HG02798 (cell line): ENCODE results near the gene PHACTR3.

Source experiments
- ATAC-seq: cut with Tn5 transposase; IDR thresholded peaks from one replicate; pipeline ENCODE4 v1.9.1; 2021; ENCODE audit warnings: mild to moderate bottlenecking; ENCODE audit not compliant: unreplicated experiment, poor library complexity

The PHACTR3 gene

GRCh38 chr20:59784365-59784764, 180.0 kb downstream of the PHACTR3 start:
- ATAC-seq = no peak

GRCh38 chr20:59784791-59785668, 180.7 kb downstream of the PHACTR3 start:
- ATAC-seq = no peak

GRCh38 chr20:59785669-59785959, 181.3 kb downstream of the PHACTR3 start:
- no peak for ATAC-seq

GRCh38 chr20:59785986-59786795, 181.9 kb downstream of the PHACTR3 start:
- ATAC-seq = no peak

DNA sequence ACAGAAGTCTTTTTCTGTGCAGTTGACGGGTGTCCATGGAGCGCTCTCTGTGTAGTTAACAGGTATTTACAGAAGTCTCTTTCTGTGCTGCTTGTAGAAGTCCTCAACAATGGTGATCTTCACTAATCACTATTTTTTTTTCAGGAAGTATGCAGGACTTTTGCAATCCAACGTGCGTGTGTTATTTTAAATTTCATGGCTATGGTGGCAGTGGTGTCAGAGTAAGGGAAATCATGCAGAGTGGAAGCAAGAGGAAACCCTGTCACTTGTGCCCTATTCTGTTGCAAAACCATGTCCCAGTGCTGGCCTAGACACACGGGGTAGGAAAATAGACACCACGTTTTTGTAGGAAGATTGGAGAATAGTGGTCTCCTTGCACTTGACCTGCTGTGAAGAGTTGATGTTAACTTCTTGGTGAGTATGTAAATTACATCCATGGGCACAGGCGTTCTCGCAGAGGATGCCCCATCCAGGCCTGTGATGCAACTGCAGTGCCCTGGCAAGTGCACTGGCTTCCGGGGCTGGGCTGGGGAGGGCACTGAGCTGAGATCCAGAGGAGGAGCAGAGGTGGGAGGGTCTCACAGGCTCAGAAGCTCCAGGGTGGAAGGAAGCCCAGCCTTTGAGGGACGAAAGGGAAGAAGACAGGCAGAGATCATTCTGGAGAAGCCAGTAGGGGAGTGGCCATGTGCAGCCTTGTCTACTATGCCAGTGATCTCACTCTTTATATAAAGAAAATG, 182.6 kb downstream of the PHACTR3 start:
- ATAC-seq = no peak

- ATAC-seq = no peak
Measured at GRCh38 chr20:59787538-59787890, 183.2 kb downstream of the PHACTR3 start.

GRCh38 chr20:59788196-59788735, 183.9 kb downstream of the PHACTR3 start:
- no peak for ATAC-seq

DNA sequence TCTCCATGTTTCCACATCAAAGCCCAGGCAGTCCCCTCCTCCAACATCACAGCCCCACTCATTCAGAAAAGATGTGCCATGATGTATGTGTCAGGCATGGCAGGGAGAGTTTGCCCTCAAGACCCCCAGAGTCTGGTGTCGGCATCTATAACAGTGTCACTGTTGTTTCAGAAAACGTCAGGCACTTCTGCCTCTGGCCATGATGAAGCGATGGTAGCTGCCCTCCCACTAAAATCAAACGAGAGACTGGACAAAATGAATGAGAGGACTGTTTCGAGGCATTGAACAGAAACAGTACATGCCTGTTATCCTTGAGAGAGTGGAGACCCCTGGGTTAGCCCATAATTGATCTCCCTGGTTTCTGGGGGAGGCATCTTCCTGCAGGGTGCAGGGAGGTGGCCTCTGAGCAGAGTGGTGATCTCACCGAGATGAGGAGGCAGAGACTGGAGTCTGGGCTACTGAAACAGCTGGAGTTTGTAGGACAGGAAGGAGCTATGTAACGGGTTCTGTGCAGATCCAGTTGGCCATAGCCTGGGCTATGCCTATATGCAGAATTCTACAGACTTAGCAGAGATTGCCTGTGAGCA, 184.6 kb downstream of the PHACTR3 start:
- no peak for ATAC-seq

DNA sequence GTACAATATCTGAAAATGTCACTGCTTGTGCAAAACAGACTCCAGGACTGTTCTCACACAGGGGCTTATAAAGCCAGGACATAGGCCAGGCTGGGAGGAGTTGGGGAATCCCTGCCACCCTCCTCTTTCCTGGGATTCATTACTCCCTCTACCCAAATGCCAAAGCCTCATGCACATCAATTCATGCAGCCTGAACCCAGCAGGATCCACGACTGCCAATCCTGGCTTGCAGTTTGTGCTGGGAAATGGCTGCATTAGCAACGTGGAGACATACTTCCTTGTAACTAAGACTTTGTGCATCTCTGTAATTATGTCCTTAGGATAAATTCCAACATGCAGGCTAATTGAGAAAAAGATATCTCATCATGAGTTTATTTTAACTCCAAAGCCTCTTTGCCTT, 185.3 kb downstream of the PHACTR3 start:
- no peak for ATAC-seq

- ATAC-seq = no peak
Measured at GRCh38 chr20:59790346-59790745, 186.0 kb downstream of the PHACTR3 start.

DNA sequence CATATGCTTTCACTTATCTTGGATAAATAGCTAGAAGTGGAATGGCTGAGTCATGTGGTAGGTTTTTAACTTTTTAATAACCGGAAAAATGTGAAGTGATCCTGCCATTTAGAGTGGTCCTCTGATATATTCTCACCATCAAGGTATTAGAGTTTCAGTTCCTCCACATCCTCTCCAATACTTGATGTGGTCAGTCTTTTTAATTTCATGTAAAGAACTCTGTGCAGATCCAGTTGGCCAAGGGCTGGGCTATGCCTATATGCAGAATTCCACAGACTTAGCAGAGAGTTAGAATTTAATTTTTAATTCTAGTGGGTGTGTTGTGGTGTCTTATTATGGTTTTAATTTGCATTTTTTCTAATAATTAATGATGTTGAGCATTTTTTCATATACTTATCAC, 188.0 kb downstream of the PHACTR3 start:
- no peak for ATAC-seq

- ATAC-seq = no peak
Measured at GRCh38 chr20:59794555-59794954, 190.2 kb downstream of the PHACTR3 start.

DNA sequence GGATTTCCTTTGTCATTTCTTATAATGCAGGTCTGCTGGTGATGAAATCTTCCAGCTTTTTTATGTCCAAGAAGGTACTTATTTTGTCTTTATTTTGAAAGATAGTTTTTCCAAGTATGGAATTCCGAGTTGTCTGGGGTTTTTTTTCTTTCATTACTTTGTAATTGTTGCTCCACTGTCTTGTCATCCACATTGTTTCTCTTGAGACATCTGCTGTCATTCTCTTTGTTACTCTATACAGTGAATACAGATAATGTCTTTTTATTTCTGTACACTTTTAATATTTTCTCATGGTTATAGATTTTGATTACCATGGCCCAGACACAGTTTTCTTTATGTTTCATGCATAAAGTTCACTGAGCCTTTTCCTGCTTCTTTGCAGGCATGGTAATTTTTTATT, 196.0 kb downstream of the PHACTR3 start:
- ATAC-seq = no peak

DNA sequence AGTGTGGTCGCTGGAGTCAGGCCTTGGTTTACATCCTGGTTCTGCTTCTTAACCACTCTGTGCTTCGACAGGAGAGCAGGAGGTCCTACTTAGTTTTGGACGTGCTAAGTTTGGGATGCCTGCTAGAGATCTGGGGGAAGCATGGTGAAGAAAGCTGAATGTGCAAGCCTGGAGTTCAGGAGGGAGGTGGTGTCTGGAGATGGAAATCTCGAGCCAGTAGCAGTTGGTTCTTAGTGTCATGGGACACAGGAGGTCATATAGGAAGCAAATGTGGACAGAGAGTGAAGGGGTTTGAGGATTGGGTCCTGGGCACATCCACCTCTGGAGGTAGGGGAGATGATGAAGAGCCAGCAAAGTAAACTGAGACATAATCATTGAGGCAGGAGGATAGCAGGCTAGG, 197.7 kb downstream of the PHACTR3 start:
- ATAC-seq = no peak

GRCh38 chr20:59802471-59803221, 198.3 kb downstream of the PHACTR3 start:
- no peak for ATAC-seq

GRCh38 chr20:59804347-59804746, 200.0 kb downstream of the PHACTR3 start:
- ATAC-seq = no peak

DNA sequence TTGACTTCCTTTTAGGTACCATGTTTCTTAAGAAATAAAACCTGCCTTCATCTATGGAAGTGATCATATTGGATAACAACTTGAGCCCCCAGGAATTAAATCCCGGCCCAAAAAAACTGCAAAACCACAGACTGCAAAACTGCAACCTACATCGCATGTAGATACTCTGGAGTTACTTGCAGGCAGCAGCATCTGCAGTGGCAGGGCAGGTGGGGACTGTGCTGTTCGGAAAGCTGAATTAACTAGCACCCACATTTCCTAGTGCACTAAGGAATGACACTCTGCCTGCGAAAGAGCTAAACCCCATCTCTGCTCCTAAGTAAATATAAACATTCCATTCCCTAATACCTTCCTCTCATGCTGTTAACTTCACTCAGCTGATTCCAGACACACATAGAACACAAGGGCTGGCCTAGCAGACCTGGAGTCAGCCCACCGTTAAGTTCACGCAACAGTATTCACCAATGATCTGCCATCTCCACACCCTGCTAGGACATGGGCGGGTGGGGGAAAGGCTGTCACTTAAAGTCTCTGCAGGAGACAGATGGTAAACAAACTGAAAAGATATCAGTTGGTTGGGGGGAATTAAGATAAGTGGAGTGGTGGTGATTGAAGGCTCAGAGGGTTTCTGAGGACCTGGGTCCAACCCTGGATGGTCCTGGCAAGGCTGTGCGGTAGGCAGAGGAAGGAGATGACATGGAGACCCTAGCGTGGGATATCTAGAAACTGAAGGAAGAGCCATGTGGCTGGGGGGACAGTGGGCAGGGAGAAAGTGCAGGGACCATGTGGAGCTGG, 200.7 kb downstream of the PHACTR3 start:
- no peak for ATAC-seq

DNA sequence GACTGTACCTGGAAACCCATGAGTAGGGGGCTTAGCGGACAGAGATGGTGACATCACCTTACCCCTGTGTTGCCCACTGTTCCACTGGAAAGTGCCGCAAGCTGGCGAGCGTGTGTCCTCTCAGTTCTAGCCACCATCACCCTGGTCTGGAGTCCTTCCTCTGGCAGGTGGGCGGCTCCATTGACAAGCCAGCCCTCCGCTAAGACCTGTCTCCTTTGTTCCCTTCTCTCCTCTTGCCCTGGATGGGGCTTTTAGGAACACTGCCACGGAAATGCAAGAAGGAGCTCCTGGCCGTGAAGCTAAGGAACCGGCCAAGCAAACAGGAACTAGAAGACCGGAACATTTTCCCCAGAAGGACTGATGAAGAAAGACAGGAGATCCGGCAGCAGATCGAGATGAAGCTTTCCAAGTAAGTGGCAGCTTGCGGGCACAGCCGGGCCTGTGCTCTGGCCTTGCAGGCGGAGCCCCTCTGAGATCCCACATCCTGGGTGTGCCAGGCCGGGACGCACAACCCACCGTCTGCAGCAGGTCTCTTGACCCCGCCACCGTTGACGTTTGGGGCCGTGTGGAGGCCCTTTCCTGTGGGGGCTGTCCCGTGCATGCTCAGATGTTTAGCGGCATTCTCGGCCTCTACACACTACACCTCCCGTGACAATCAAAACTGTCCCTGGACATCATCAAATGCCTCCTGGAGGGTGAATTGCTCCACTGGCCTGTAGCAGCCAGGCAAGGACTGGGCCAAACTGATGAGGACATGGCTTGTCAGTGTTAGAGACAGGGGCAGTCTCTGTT, 201.6 kb downstream of the PHACTR3 start:
- ATAC-seq = no peak
